Keratinocyte (primary cell): ENCODE measurements around the gene SERPINH1. TPM values are rescaled to one million over a fixed set of nuclear protein-coding genes. Genes with fewer than 3 reads are reported as not detected.

Experiments used
- DNase-seq: peaks from one replicate; pipeline ENCODE4 v3.0.0-alpha.2; 2011; ENCODE audit warnings: low read depth, missing footprints, low spot score
- FAIRE-seq: peaks from 2 replicates; lab custom pipeline; 2011; peaks lifted over from hg19 to GRCh38; lab: Jason Lieb, UNC
- H2AFZ ChIP-seq: 2 replicates; pipeline ENCODE4 v1.6.0; 2012; ENCODE audit warnings: low read length, control low read depth, inconsistent platforms; ENCODE audit not compliant: control insufficient read depth
- H3K27ac ChIP-seq: 2 replicates; pipeline ENCODE4 v1.5.1; 2011; ENCODE audit warnings: low read length; ENCODE audit not compliant: control insufficient read depth, insufficient read depth
- H3K27me3 ChIP-seq: 3 replicates; pipeline ENCODE4 v1.6.0; 2011; ENCODE audit warnings: low read length; ENCODE audit not compliant: control insufficient read depth, insufficient read depth; ENCODE audit errors: extremely low read depth
- H3K36me3 ChIP-seq, 2 experiments: 2 replicates in 1 of 2; 3 replicates in 1 of 2; pipeline ENCODE4 v1.5.1; 2011; ENCODE audit warnings: low read length in 2 of 2, mild to moderate bottlenecking in 1 of 2; ENCODE audit not compliant: control insufficient read depth in 2 of 2, insufficient read depth in 2 of 2; ENCODE audit errors: extremely low read depth in 1 of 2
- H3K4me1 ChIP-seq: 3 replicates; pipeline ENCODE4 v1.5.1; 2011; ENCODE audit warnings: low read length; ENCODE audit not compliant: control insufficient read depth, insufficient read depth; ENCODE audit errors: extremely low read depth
- H3K4me2 ChIP-seq: 3 replicates; pipeline ENCODE4 v1.6.0; 2011; ENCODE audit warnings: low read depth, low read length; ENCODE audit not compliant: control insufficient read depth, insufficient read depth; ENCODE audit errors: extremely low read depth
- H3K4me3 ChIP-seq, 3 experiments: fragments of 200-600 bp in 1 of 3; sonication (generic) in 1 of 3; 2 replicates in 2 of 3; 3 replicates in 1 of 3; pipeline ENCODE4 v1.5.1; 2011 to 2016; ENCODE audit warnings: low read length in 3 of 3, mild to moderate bottlenecking in 3 of 3, control low read depth in 2 of 3, inconsistent platforms in 1 of 3, low read depth in 1 of 3, mixed read lengths in 1 of 3, mixed run types in 1 of 3, moderate library complexity in 1 of 3; ENCODE audit not compliant: control insufficient read depth in 2 of 3, insufficient read depth in 2 of 3; ENCODE audit errors: extremely low read depth in 1 of 3
- H3K79me2 ChIP-seq: 2 replicates; pipeline ENCODE4 v1.6.0; 2012; ENCODE audit warnings: low read length; ENCODE audit not compliant: control insufficient read depth, insufficient read depth
- H3K9ac ChIP-seq: 3 replicates; pipeline ENCODE4 v1.6.0; 2011; ENCODE audit warnings: low read length; ENCODE audit not compliant: control insufficient read depth, insufficient read depth; ENCODE audit errors: extremely low read depth
- H3K9me1 ChIP-seq: 3 replicates; pipeline ENCODE4 v1.6.0; 2011; ENCODE audit warnings: low read length; ENCODE audit not compliant: control insufficient read depth, insufficient read depth; ENCODE audit errors: extremely low read depth
- H3K9me3 ChIP-seq: 2 replicates; pipeline ENCODE4 v1.5.1; 2012; ENCODE audit warnings: low read depth, low read length; ENCODE audit not compliant: control insufficient read depth
- H4K20me1 ChIP-seq: 3 replicates; pipeline ENCODE4 v1.6.0; 2011; ENCODE audit warnings: low read length; ENCODE audit not compliant: control insufficient read depth, insufficient read depth; ENCODE audit errors: extremely low read depth
- CTCF ChIP-seq, 3 experiments: IDR thresholded peaks in 1 of 3; conservative IDR thresholded peaks in 1 of 3; optimal IDR thresholded peaks in 1 of 3; 2 replicates in 2 of 3; 3 replicates in 1 of 3; pipeline versions ENCODE3 to v1.5.1; 2011; ENCODE audit warnings: low read length in 3 of 3, mild to moderate bottlenecking in 3 of 3, moderate library complexity in 2 of 3, control low read depth in 1 of 3, inconsistent platforms in 1 of 3; ENCODE audit not compliant: insufficient read depth in 2 of 3; ENCODE audit errors: extremely low read depth in 1 of 3
- EZH2 ChIP-seq: IDR thresholded peaks from one replicate; pipeline ENCODE4 v1.6.1; 2012; ENCODE audit warnings: inconsistent platforms, mild to moderate bottlenecking, low read length, moderate library complexity
- dilution Hi-C: fragments of 300-500 bp; cut with MboI; formaldehyde crosslinking; loops from one replicate; pipeline ENCODE4 v1.7.0; 2020; ENCODE audit warnings: low sequenced_read_pairs; ENCODE audit not compliant: extremely low pct_ligation_motif_present
- polyA plus RNA-seq, 5 experiments: library from polyadenylated mRNA; depleted of rRNA in 3 of 5; stranded (reverse) in 3 of 5; stranded (forward) in 1 of 5; unstranded in 1 of 5; fragments of >200 nt; gene quantifications; 1 replicate in 1 of 5; 2 replicates in 3 of 5; 3 replicates in 1 of 5; pipeline versions ENCODE4 v1.2.1 to v1.2.3, GENCODE V29; 2011 to 2012; ENCODE audit warnings: missing spikeins in 2 of 5, low read depth in 1 of 5, low replicate concordance in 1 of 5

The SERPINH1 gene
- polyA plus RNA-seq, 1 donor (not counting 4 experiments of a cell fraction or from before 2014, with no cell fraction given) = 136 TPM

GRCh38 chr11:75560644-75561043, 1.4 kb upstream of the SERPINH1 start:
- Histone ChIP-seq H3K4me2 (no peak overlapping the region), H3K9ac (no peak overlapping the region), H4K20me1 (peaks cover 8% of the 10 kb centered on the region), H3K4me1 (peaks cover 53% of the 10 kb centered on the region), H2AFZ (no peak overlapping the region), H3K27ac (no peak overlapping the region), H3K36me3 (peaks cover 1 to 7% of the 10 kb centered on the region in 2 experiments), H3K9me1 (peaks cover 3% of the 10 kb centered on the region), H3K79me2 (peaks cover 34% of the 10 kb centered on the region), H3K27me3 (no peaks in the 10 kb centered on the region), H3K9me3 (no peaks in the 10 kb centered on the region), H3K4me3 (no peak overlapping the region)
- FAIRE-seq (no peak), DNase-seq (no peak)
- dilution Hi-C loops = no loop called here
- TF ChIP-seq CTCF (optimal IDR thresholded peaks at IDR 0.05 in 1 of 3, IDR thresholded peaks at IDR 0.05 in 1 of 3, conservative IDR thresholded peaks at IDR 0.05 in 1 of 3; ENCODE audit: extremely low read depth in 1 of 3, insufficient read depth in 2 of 3, low read length in 3 of 3) (no peak), EZH2 (no peak)

- peaks cover 43% of the 10 kb centered on the region for H3K79me2 ChIP-seq
- H4K20me1 ChIP-seq = peaks cover 13% of the 10 kb centered on the region
- H3K9ac ChIP-seq = peak overlapping the region; percentile 90
- H3K9me1 ChIP-seq = peaks cover 4% of the 10 kb centered on the region
- no peaks in the 10 kb centered on the region for H3K27me3 ChIP-seq
- peak overlapping the region; percentile 77 to 97 (median 82) for H3K4me3 ChIP-seq
- dilution Hi-C loops = no loop called here
- peaks cover 59% of the 10 kb centered on the region for H3K4me1 ChIP-seq
- FAIRE-seq (no peak), DNase-seq (no peak)
- no peak overlapping the region for H3K27ac ChIP-seq
- peak overlapping the region; percentile 95 for H3K4me2 ChIP-seq
- TF ChIP-seq EZH2 = no peak
- no peak for TF ChIP-seq CTCF (optimal IDR thresholded peaks at IDR 0.05 in 1 of 3, IDR thresholded peaks at IDR 0.05 in 1 of 3, conservative IDR thresholded peaks at IDR 0.05 in 1 of 3; ENCODE audit: extremely low read depth in 1 of 3, insufficient read depth in 2 of 3, low read length in 3 of 3)
- peak overlapping the region; percentile 57 for H2AFZ ChIP-seq
- H3K36me3 ChIP-seq = peaks cover 6 to 14% of the 10 kb centered on the region in 2 experiments
- no peaks in the 10 kb centered on the region for H3K9me3 ChIP-seq
Observed at GRCh38 chr11:75561426-75562047, 516 bp upstream of the SERPINH1 start.
